HUES6 (cell line): ENCODE measurements around the gene POMT2.

Experiments used
- H3K27ac ChIP-seq: 2 replicates; pipeline ENCODE4 v1.7.0; 2013; ENCODE audit warnings: low read depth, mild to moderate bottlenecking, low read length, inconsistent platforms
- H3K27me3 ChIP-seq: 2 replicates; pipeline ENCODE4 v1.6.1; 2013; ENCODE audit warnings: low read length; ENCODE audit not compliant: control insufficient read depth, insufficient read depth
- H3K36me3 ChIP-seq: 2 replicates; pipeline ENCODE4 v1.6.1; 2013; ENCODE audit warnings: low read length; ENCODE audit not compliant: control insufficient read depth, insufficient read depth
- H3K4me1 ChIP-seq: 2 replicates; pipeline ENCODE4 v1.6.1; 2013; ENCODE audit warnings: low read length; ENCODE audit not compliant: control insufficient read depth, insufficient read depth
- H3K4me3 ChIP-seq: 2 replicates; pipeline ENCODE4 v1.5.1; 2013; ENCODE audit warnings: low read depth, low read length
- H3K9ac ChIP-seq: one replicate; pipeline ENCODE4 v1.6.1; 2013; ENCODE audit warnings: mild to moderate bottlenecking, low read length
- H3K9me3 ChIP-seq: 2 replicates; pipeline ENCODE4 v1.6.1; 2013; ENCODE audit warnings: low read depth, low read length; ENCODE audit not compliant: control insufficient read depth, insufficient read depth

Gene POMT2

DNA sequence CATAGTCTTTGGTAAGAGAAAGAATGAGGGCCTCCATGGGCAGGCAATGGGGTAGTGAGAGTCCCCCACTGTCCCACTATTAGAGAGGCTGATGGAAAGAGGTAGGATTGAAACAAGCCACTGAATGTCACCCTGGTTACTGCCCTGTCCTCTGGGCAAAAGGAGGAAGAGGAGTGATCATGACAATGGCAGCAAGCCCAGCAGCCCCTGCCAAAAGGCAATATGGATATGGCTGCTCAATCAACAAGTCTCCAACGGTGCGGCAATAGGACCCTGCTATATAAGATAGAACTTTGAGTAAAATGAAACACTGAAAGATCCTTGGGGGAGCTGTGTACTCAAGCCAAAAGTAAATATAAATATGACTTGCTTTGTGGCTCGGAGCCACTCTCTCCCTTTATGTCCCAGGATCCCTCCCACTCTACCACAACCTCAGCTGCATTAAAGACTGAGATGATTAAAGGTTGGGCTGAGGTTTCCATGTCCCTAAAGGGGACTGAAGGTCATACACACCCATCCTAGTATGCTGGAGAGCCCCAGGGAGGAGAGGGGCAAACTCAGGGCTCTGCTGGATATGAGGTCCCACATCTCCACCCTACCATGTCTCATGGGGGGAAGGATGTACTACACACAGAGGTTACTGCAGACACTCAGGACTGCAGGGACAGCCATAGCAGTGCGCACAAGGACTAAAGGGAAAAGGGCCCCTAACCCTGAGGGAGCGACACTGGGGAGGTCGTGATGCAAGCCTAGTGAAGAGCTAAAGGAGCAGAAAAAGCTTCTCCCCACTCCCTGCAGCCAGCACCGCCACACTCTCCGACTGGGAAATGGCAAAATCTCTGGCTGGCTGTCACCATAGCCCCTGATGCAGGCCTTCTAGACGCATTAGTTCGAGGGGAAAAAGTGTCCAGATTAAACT, 5.9 kb downstream of the POMT2 start:
- H3K27me3 ChIP-seq = no peaks in the 10 kb centered on the region
- no peaks in the 10 kb centered on the region for H3K36me3 ChIP-seq
- H3K4me3 ChIP-seq = no peak overlapping the region
- H3K9me3 ChIP-seq = no peaks in the 10 kb centered on the region
- H3K9ac ChIP-seq = peak overlapping the region; percentile 28
- H3K4me1 ChIP-seq = peaks cover 38% of the 10 kb centered on the region
- peak overlapping the region; percentile 68; the same call in 1 of the 2 replicates for H3K27ac ChIP-seq

DNA sequence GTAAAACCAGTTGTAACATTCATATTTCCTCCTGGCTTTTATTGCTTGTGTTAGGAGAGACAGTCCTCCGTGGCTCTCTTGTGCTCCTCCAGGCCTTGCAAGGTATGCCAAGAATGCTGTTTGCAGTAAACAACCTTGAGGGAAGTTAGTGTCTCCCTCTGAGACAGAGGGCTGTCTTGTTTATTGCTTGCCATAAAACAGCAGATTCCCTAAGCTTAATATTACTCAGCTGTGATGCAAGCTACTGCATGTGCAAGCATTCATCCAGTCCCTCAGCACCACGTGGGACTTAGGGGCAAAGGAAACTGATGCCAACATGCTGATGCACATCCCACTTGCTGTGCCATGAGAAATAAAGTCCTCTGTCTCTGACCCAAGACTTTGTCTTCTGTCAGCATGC, 6.6 kb downstream of the POMT2 start:
- H3K27me3 ChIP-seq = no peaks in the 10 kb centered on the region
- H3K36me3 ChIP-seq = no peaks in the 10 kb centered on the region
- peaks cover 31% of the 10 kb centered on the region for H3K4me1 ChIP-seq
- no peaks in the 10 kb centered on the region for H3K9me3 ChIP-seq
- H3K27ac ChIP-seq = peak overlapping the region; percentile 68; the same call in 1 of the 2 replicates
- H3K4me3 ChIP-seq = 0 out of 2 replicates have a peak overlapping the region, but pooled peaks have one; percentile 5
- H3K9ac ChIP-seq = peak overlapping the region; percentile 28

DNA sequence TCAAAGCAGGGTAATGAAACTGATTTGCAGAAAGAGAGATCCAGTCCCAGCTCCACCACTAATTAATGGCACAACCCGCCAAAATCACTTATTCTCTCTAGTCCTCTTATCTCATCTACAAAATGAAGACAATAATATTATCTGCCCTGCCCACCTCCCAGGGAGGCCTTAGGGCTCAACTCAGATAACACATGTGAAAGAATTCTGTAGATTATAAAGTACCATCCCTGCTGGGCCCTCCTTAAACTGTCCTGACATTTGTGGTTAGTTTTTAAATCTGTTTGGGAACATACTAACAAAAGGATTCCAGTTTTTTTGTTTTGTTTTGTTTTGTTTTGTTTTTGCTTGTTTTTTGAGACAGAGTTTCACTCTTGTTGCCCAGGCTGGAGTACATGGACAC, 7.3 kb downstream of the POMT2 start:
- Histone ChIP-seq H3K36me3 (no peaks in the 10 kb centered on the region), H3K9ac (no peak overlapping the region), H3K4me1 (peaks cover 31% of the 10 kb centered on the region), H3K27me3 (no peaks in the 10 kb centered on the region), H3K27ac (peak overlapping the region; percentile 68), H3K9me3 (no peaks in the 10 kb centered on the region), H3K4me3 (no peak overlapping the region)

DNA sequence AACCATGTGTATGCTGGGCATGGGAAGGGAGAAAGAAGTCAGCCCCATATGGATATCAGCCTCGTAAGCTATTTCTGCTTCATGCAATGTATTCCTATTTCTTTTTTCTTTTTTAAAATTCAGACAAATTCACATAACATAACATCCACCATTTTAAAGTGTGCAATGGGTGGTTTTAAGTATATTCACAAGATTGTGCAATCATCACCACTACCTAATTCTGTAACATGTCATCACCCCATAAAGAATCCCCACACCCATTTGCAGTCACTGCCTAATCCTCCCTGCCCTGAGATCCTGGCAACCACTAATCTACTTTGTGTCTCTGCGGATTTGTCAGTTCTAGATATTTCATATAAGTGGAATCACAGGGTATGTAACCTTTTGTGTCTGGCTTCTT, 9.5 kb downstream of the POMT2 start:
- Histone ChIP-seq H3K9ac (no peak overlapping the region), H3K4me3 (no peak overlapping the region), H3K4me1 (peaks cover 38% of the 10 kb centered on the region), H3K27ac (no peak overlapping the region), H3K27me3 (no peaks in the 10 kb centered on the region), H3K36me3 (no peaks in the 10 kb centered on the region), H3K9me3 (no peaks in the 10 kb centered on the region)

DNA sequence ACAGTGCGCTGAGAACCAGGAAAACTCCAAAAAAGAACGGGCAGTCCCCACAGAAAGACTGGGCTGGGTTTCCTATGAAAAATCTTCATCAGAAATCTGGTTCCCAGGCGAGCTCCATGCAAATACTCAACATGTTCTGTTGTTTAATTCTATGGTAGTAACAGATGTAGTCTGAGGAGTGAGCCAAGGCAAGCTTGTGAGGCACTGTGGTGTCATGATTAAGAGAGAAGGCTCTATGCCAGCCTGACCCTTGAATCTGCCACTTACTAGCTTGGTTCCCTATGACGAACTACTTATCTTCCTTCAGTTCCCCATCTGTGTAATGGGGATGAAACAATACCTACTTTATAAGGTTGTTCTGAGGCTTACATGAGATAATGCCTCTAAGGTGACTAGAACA, 10.7 kb downstream of the POMT2 start:
- H3K9ac ChIP-seq = no peak overlapping the region
- H3K9me3 ChIP-seq = no peaks in the 10 kb centered on the region
- no peak overlapping the region for H3K27ac ChIP-seq
- peaks cover 5% of the 10 kb centered on the region; the same call in 1 of the 2 replicates for H3K36me3 ChIP-seq
- H3K4me1 ChIP-seq = peaks cover 33% of the 10 kb centered on the region
- H3K27me3 ChIP-seq = no peaks in the 10 kb centered on the region
- no peak overlapping the region for H3K4me3 ChIP-seq

DNA sequence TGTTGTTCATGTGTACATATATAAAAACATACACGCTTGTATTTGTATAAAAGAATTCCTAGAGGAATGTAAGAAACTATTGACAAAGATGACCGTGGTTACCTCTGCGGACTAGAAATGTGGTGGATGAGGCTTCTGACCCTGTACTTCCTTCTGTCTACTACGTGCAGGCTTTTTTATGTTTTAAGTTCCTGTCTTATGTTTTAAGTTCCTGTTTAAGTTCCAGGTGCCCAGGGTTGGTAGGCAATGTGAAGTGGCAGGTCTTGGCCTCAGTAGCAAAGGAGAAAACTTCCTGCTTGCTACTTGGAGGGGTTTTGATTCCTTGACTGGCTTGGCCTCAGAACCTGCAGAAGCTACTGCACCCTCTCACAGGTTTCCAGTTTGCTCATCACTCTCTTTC, 11.6 kb downstream of the POMT2 start:
- H3K4me1 ChIP-seq = peaks cover 24% of the 10 kb centered on the region

DNA sequence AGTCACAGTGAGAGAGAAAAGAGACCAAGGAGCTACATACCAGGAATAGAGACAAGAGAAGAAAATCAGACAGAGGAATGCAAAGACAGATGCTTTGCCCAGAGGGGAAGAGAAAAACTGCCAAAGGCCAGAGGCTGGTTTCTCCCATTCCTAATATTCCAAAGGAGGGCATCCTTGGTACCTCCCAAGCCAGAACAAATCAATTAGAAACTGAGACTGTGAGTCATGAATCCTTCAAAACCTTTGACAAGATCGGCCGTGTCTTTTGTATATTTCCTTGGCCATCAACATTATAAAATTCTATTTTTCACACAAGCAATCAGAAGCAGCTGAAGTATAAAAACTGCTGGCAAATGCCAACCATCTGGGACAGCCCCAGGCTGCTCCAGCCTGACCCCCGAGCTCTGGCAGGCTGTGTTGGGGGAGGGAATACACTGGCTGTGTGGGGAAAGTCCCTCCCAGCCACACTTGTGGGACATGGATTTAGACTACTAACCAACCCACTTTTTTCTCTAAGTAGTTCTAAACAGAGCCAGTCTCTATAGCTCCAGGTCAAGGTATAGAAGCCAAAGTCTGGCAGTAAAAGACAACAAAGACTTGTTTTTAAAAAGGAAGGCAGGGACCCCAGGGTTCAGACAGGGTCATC, 13.7 kb downstream of the POMT2 start:
- Histone ChIP-seq H3K4me3 (no peak overlapping the region), H3K4me1 (peaks cover 23% of the 10 kb centered on the region), H3K9ac (no peak overlapping the region), H3K27ac (no peak overlapping the region), H3K36me3 (peaks cover 12% of the 10 kb centered on the region; the same call in 1 of the 2 replicates), H3K9me3 (no peaks in the 10 kb centered on the region), H3K27me3 (no peaks in the 10 kb centered on the region)

More for the DNA sequence above, 11.6 kb downstream of the POMT2 start:
- no peak overlapping the region for H3K4me3 ChIP-seq
- H3K36me3 ChIP-seq = peaks cover 9% of the 10 kb centered on the region; the same call in 1 of the 2 replicates
- no peak overlapping the region for H3K9ac ChIP-seq
- no peaks in the 10 kb centered on the region for H3K9me3 ChIP-seq
- no peaks in the 10 kb centered on the region for H3K27me3 ChIP-seq
- H3K27ac ChIP-seq = no peak overlapping the region

DNA sequence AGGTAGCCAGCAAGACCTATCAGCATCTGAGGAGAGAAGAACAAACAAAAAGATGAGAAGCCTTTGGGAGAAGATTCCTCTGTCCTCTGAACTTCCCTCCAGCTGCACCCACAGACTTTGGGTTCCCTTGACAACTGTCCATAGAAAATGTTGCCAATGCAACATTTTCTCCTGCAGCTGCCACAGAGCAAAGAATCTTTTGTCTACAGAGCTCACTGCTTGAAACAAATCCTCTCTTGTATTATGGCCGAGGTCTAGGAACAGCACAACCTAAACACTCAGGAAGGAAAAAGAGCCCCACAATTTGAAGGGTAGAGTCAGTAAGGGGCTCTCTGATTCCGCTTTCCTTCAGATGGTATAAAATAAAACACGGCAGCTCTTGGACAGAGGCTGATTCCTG, 14.3 kb downstream of the POMT2 start:
- no peak overlapping the region for H3K9ac ChIP-seq
- H3K4me1 ChIP-seq = peaks cover 25% of the 10 kb centered on the region

DNA sequence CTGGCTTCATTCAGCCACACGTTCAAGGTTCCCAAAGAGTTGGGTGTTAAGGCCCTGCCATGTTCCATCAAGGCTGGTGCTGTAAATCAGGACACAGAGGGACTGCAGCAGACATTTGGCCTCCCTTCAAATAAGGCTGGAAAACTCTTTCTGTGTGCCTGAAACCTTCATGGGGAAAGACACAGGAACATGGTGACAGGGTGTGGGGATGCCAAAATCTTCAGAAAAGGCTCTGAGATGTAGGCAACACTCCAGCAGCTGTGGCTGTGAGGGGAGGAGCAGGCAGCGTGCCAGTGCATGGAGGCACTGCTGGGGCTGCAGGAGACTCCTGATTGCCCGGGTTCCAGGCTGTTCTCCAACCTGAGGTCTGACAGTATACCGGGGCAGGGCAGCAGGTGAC, 15.0 kb downstream of the POMT2 start:
- H3K9me3 ChIP-seq = no peaks in the 10 kb centered on the region
- H3K4me1 ChIP-seq = peaks cover 27% of the 10 kb centered on the region
- no peak overlapping the region for H3K27ac ChIP-seq
- H3K4me3 ChIP-seq = no peak overlapping the region
- H3K36me3 ChIP-seq = peaks cover 12% of the 10 kb centered on the region; the same call in 1 of the 2 replicates
- H3K9ac ChIP-seq = no peak overlapping the region
- no peaks in the 10 kb centered on the region for H3K27me3 ChIP-seq

More for the DNA sequence above, 14.3 kb downstream of the POMT2 start:
- no peak overlapping the region for H3K4me3 ChIP-seq
- H3K27me3 ChIP-seq = no peaks in the 10 kb centered on the region
- H3K9me3 ChIP-seq = no peaks in the 10 kb centered on the region
- H3K27ac ChIP-seq = no peak overlapping the region
- peaks cover 12% of the 10 kb centered on the region; the same call in 1 of the 2 replicates for H3K36me3 ChIP-seq

DNA sequence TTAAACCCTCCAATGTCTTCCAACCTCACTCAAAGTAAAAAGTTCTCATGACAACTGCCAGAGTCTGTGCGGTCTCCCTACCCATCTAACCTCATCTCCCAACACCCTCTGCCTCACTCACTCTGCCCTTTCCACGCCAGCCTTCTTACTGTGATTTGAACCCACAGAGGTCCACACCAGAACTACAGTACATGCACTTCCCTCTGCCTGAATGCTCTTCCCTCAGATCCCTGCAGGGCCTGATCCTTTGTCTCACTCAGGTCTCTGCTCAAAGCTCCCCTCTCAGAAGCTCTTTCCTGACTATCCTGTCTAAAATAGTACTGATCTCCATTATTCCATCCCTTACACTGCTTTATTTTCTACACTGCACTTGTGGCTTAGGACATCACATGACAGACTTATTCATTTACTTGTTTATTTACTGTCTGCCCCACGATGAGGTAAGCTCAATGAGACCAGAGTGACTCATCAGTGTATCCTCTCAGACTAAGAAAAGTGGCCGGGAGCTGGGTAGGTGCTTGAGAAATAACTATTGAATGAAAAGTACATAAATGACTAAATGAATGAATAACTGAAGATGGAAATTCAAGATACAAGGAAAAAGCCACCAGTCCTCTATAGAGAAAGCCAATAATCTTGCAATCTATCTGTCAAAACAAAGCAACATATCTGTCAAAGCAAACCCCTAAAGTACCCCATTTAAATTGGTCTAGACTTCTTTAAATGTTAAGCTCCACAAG, 17.1 kb downstream of the POMT2 start:
- peak overlapping the region; percentile 60 for H3K9ac ChIP-seq
- no peaks in the 10 kb centered on the region for H3K27me3 ChIP-seq
- H3K36me3 ChIP-seq = peaks cover 12% of the 10 kb centered on the region; the same call in 1 of the 2 replicates
- peaks cover 27% of the 10 kb centered on the region for H3K4me1 ChIP-seq
- H3K9me3 ChIP-seq = no peaks in the 10 kb centered on the region
- peak overlapping the region; percentile 29; the same call in 1 of the 2 replicates for H3K27ac ChIP-seq
- H3K4me3 ChIP-seq = no peak overlapping the region
